Small intestine (tissue), 7 donors: ENCODE results near the gene C5orf15. TPM values are rescaled to one million over a fixed set of nuclear protein-coding genes. Genes with fewer than 3 reads are reported as not detected.

Experiments
- DNase-seq, 2 donors: peaks; one replicate each; pipeline versions ENCODE4 v3.0.0 to v3.0.0-alpha.2; 2013
- FAIRE-seq: peaks from 2 replicates; lab custom pipeline; 2012; peaks lifted over from hg19 to GRCh38; lab: Jason Lieb, UNC
- H3K27ac ChIP-seq, 3 donors: one replicate each; pipeline ENCODE4 v1.5.1; 2013; ENCODE audit warnings: low read length in 2 of 3, mild to moderate bottlenecking in 2 of 3, control low read depth in 1 of 3, inconsistent platforms in 1 of 3, low read depth in 1 of 3, moderate library complexity in 1 of 3
- H3K27me3 ChIP-seq, 3 donors: one replicate each; pipeline ENCODE4 v1.6.1; 2013; ENCODE audit warnings: low read length in 3 of 3, inconsistent platforms in 1 of 3; ENCODE audit not compliant: control insufficient read depth in 3 of 3, insufficient read depth in 3 of 3
- H3K36me3 ChIP-seq, 3 donors: one replicate each; pipeline ENCODE4 v1.6.1; 2013; ENCODE audit warnings: low read length in 3 of 3, inconsistent platforms in 1 of 3, low read depth in 1 of 3, mild to moderate bottlenecking in 1 of 3, moderate library complexity in 1 of 3; ENCODE audit not compliant: control insufficient read depth in 3 of 3, insufficient read depth in 2 of 3
- H3K4me1 ChIP-seq, 3 donors: one replicate each; pipeline ENCODE4 v1.6.1; 2013; ENCODE audit warnings: low read length in 2 of 3, inconsistent platforms in 1 of 3, low read depth in 1 of 3, mild to moderate bottlenecking in 1 of 3, moderate library complexity in 1 of 3; ENCODE audit not compliant: control insufficient read depth in 3 of 3, insufficient read depth in 2 of 3
- H3K4me3 ChIP-seq, 3 donors: one replicate each; pipeline ENCODE4 v1.5.1; 2013; ENCODE audit warnings: low read length in 3 of 3, control low read depth in 1 of 3, inconsistent platforms in 1 of 3, low read depth in 1 of 3, mild to moderate bottlenecking in 1 of 3, moderate library complexity in 1 of 3
- H3K9me3 ChIP-seq, 2 donors: one replicate each; pipeline ENCODE4 v1.6.1; 2013; ENCODE audit warnings: low read depth in 1 of 2, low read length in 1 of 2; ENCODE audit not compliant: control insufficient read depth in 2 of 2, insufficient read depth in 1 of 2
- WGBS, 3 donors: extraction: QIAGEN DNeasy Blood & Tissue Kit; methylation state at CpG; one replicate each; pipeline ENCODE4 v1.1.7; 2013; 5-methylcytosine and 5-hydroxymethylcytosine counted together
- polyA plus RNA-seq, 4 donors: library from polyadenylated mRNA; stranded (reverse) in 3 of 4; unstranded in 1 of 4; fragments of 200-250 nt in 3 of 4; fragments of 120-200 nt in 1 of 4; gene quantifications; one replicate each; pipeline versions ENCODE4 v1.2.1 to v1.2.3, GENCODE V29; 2013
- donor health status: healthy with polysubstance abuse.
- donor health status: control.
- donor health status: control.
- donor health status: Bipolar disorder and iron deficiency.
- donor health status: healthy.

The C5orf15 gene
- polyA plus RNA-seq, 4 donors, result 17.3 to 71.2 (median 29.7) TPM

GRCh38 chr5:133996683-133997252 lies 28.3 kb upstream of the C5orf15 start:
- Histone ChIP-seq H3K36me3 (peaks cover 0 to 41% (median 0%) of the 10 kb centered on the region in 3 donors), H3K27me3 (no peaks in the 10 kb centered on the region), H3K27ac (no peak overlapping the region), H3K4me3 (no peak overlapping the region), H3K9me3 (no peaks in the 10 kb centered on the region), H3K4me1 (peaks cover 17 to 51% (median 22%) of the 10 kb centered on the region in 3 donors)
- DNase-seq (no peak), FAIRE-seq (no peak)
- 62 to 74% (median 66%) methylated on average over 3 of the region's 3 CpGs for WGBS, 3 donors

GRCh38 chr5:133995883-133996563 lies 27.6 kb upstream of the C5orf15 start:
- Histone ChIP-seq H3K27me3 (no peaks in the 10 kb centered on the region), H3K4me3 (peak overlapping the region in 1 of 3 donors; percentile 4), H3K9me3 (no peaks in the 10 kb centered on the region), H3K36me3 (peaks cover 0 to 41% (median 3%) of the 10 kb centered on the region in 3 donors), H3K4me1 (peaks cover 16 to 43% (median 19%) of the 10 kb centered on the region in 3 donors), H3K27ac (peak overlapping the region in 2 of 3 donors; percentile 21 to 24)
- DNase-seq, result no peak
- 34 to 63% (median 44%) methylated on average over 7 of the region's 7 CpGs for WGBS, 3 donors
- FAIRE-seq, result no peak

- Histone ChIP-seq H3K27ac (peak overlapping the region in 2 of 3 donors; percentile 2 to 24), H3K4me3 (no peak overlapping the region), H3K36me3 (peaks cover under 1 to 43% (median 7%) of the 10 kb centered on the region in 3 donors), H3K27me3 (no peaks in the 10 kb centered on the region), H3K4me1 (peaks cover 16 to 36% (median 17%) of the 10 kb centered on the region in 3 donors), H3K9me3 (no peaks in the 10 kb centered on the region)
- DNase-seq (peak; percentile 43 to 60), FAIRE-seq (no peak)
- 16 to 52% (median 32%) methylated on average over 8 of the region's 8 CpGs for WGBS, 3 donors
These were observed 26.9 kb upstream of the C5orf15 start for GRCh38 chr5:133995341-133995740.

- Histone ChIP-seq H3K9me3 (no peaks in the 10 kb centered on the region), H3K27me3 (no peaks in the 10 kb centered on the region), H3K4me3 (no peak overlapping the region), H3K27ac (peak overlapping the region in 2 of 3 donors; percentile 2 to 24), H3K4me1 (peaks cover 14 to 33% (median 17%) of the 10 kb centered on the region in 3 donors), H3K36me3 (peaks cover 4 to 43% (median 8%) of the 10 kb centered on the region in 3 donors)
- WGBS, 3 donors, result 37 to 64% (median 42%) methylated on average over 6 of the region's 6 CpGs
- FAIRE-seq (no peak), DNase-seq (no peak)
These were observed 26.5 kb upstream of the C5orf15 start for GRCh38 chr5:133994990-133995333.

GRCh38 chr5:133994297-133994989 lies 26.0 kb upstream of the C5orf15 start:
- FAIRE-seq, result no peak
- no peak for DNase-seq
- peaks cover 14 to 28% (median 17%) of the 10 kb centered on the region in 3 donors for H3K4me1 ChIP-seq
- 53 to 67% (median 67%) methylated on average over 7 to 9 of the region's 9 CpGs for WGBS, 3 donors
- H3K36me3 ChIP-seq, result peaks cover 5 to 45% (median 8%) of the 10 kb centered on the region in 3 donors
- H3K9me3 ChIP-seq, result no peaks in the 10 kb centered on the region
- H3K27me3 ChIP-seq, result no peaks in the 10 kb centered on the region
- H3K4me3 ChIP-seq, result no peak overlapping the region
- H3K27ac ChIP-seq, result no peak overlapping the region

- Histone ChIP-seq H3K9me3 (no peaks in the 10 kb centered on the region), H3K36me3 (peaks cover 5 to 50% (median 11%) of the 10 kb centered on the region in 3 donors), H3K27ac (no peak overlapping the region), H3K4me3 (no peak overlapping the region), H3K27me3 (no peaks in the 10 kb centered on the region), H3K4me1 (peaks cover 14 to 25% (median 17%) of the 10 kb centered on the region in 3 donors)
- no peak for DNase-seq
- no peak for FAIRE-seq
- 53 to 58% (median 55%) methylated on average over 2 of the region's 2 CpGs for WGBS, 3 donors
These were observed 24.9 kb upstream of the C5orf15 start for GRCh38 chr5:133993185-133993936.

- no peak for FAIRE-seq
- Histone ChIP-seq H3K27ac (no peak overlapping the region), H3K36me3 (peaks cover 5 to 52% (median 11%) of the 10 kb centered on the region in 3 donors), H3K27me3 (no peaks in the 10 kb centered on the region), H3K4me3 (no peak overlapping the region), H3K9me3 (no peaks in the 10 kb centered on the region), H3K4me1 (peaks cover 14 to 25% (median 17%) of the 10 kb centered on the region in 3 donors)
- 60 to 71% (median 66%) methylated on average over 8 of the region's 8 CpGs for whole genome bisulfite sequencing, 3 donors
- no peak for DNase-seq
These were observed 24.2 kb upstream of the C5orf15 start for GRCh38 chr5:133992429-133993155.
